ENCODE data around the gene CCDC194. TPM values are rescaled to one million over a fixed set of nuclear protein-coding genes. Genes with fewer than 3 reads are reported as not detected.

Gene CCDC194
- total RNA-seq, 1 donor from 2014 or later = not detected

DNA sequence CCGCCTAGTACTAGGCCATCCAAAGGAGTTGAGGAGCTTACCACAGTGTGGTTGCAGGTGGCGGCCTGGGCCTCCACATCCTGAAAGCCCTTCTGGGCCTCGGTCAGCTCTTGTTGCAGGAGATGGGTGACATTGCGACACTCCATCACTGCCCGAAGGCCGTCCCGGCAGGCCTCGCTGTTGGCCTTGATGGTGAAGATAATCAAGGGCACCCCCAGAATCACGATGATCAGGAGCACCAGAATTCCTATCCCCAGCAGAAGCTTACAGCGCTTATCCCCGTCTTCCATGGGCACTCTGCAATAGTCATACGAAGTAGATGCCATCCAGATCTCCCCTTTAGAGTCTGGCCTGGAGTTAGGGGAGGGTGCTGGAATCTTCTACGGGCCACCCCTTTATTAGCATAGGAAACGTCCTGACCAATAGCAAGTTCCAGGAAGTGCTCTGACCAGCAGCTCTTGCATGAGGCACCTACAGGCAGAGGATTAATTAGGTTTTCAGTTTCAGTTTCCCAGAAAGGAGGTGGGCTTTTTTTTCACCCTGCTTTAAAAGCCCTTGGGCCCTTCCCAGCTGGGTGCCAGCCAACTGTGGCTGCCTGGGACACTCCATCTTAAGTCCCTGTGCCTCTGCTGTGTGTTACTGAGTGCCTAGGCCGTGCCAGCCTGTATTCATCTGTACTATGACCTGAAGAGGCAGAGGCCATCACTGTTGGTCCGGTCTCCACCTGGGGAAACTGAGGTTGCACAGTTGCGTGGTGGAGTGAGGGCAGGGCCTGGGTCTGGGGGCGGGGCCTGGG, 11.5 kb upstream of the CCDC194 start, which contains the start of gene BST2:
Gene BST2 (minus strand): TSS at position 381 of the 796 bp plus-strand sequence. CDS start 55 bp downstream, at position 326.
- TF ChIP-seq, protein P1, sequence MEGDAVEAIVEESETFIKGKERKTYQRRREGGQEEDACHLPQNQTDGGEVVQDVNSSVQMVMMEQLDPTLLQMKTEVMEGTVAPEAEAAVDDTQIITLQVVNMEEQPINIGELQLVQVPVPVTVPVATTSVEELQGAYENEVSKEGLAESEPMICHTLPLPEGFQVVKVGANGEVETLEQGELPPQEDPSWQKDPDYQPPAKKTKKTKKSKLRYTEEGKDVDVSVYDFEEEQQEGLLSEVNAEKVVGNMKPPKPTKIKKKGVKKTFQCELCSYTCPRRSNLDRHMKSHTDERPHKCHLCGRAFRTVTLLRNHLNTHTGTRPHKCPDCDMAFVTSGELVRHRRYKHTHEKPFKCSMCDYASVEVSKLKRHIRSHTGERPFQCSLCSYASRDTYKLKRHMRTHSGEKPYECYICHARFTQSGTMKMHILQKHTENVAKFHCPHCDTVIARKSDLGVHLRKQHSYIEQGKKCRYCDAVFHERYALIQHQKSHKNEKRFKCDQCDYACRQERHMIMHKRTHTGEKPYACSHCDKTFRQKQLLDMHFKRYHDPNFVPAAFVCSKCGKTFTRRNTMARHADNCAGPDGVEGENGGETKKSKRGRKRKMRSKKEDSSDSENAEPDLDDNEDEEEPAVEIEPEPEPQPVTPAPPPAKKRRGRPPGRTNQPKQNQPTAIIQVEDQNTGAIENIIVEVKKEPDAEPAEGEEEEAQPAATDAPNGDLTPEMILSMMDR (IDR thresholded peaks at IDR 0.05) = no peak
- intact Hi-C loops (cut with DNase I) = no loop called here
- H3K4me3 ChIP-seq = peak within 1 kb of the TSS; percentile 51 to 67
- no peaks in the 10 kb centered on the region for H3K27me3 ChIP-seq
- peaks cover 0 to 4% of the 10 kb centered on the region in 2 donors for H3K36me3 ChIP-seq
- peak; percentile 33 to 76 for DNase-seq (ENCODE audit: low spot score in 2 of 2)
- H3K4me1 ChIP-seq = peaks cover 10 to 11% of the 10 kb centered on the region in 2 donors
- peak within 1 kb of the TSS; percentile 70 to 77 for H3K27ac ChIP-seq
- no peaks in the 10 kb centered on the region for H3K9me3 ChIP-seq

DNA sequence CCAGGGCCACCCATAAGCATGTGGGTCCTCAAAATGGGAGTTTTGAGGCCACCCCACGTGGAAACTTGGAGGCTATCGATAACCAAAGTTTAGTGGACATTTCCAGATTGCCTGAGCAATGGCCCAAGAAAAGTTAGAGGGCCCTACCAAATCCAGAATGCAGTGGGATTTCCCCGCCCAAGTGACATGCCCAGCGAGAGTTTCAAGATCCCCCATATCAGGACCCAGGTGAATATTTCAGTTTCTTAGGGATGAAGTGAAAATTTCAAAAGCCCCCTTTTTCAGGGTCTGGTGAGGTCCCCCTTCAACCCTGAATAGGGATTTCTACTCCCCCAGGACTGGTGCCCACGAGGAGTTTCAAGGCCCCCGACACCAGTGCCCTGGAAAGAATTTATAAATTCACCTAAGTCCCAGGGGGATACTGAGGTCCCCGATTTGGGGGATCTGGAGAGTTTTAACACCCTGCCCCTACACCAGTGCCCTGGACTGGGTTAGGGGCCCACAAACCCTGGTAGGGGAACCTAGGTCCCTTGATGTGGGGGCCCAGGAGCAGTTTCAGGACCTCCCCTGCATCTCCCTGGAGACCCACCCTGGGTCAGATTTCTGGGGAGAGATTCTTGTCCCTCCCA, 10.7 kb upstream of the CCDC194 start:
- intact Hi-C loops (cut with DNase I) = no loop called here
- TF ChIP-seq, protein P1 (IDR thresholded peaks at IDR 0.05) = no peak
- Histone ChIP-seq H3K4me3 (peak overlapping the region; percentile 51 to 67), H3K27me3 (no peaks in the 10 kb centered on the region), H3K9me3 (no peaks in the 10 kb centered on the region), H3K27ac (peak overlapping the region; percentile 44 to 77), H3K4me1 (peaks cover 10 to 11% of the 10 kb centered on the region in 2 donors), H3K36me3 (peaks cover 0 to 4% of the 10 kb centered on the region in 2 donors)
- DNase-seq (ENCODE audit: low spot score in 2 of 2) = no peak

DNA sequence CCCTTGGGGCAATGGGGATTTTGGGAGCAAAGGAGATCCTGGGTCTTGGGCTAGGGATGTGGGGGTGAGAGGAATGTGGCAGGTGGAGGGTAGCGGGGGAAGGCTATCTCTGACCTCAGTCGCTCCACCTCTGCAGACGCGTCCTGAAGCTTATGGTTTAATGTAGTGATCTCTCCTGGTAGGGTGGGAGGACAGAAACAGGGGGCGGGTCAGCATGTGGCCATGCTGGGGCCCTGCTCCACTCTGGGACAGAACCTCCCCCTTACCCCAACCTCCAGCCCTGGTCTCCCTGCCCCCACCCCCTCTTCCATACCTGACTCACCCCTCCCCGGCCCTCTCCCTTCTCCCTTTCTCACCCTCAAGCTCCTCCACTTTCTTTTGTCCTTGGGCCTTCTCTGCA, 10.0 kb upstream of the CCDC194 start:
- Histone ChIP-seq H3K4me3 (peak overlapping the region; percentile 51 to 67), H3K27ac (peak overlapping the region in 1 of 2 donors; percentile 22), H3K27me3 (no peaks in the 10 kb centered on the region), H3K4me1 (peaks cover 10 to 11% of the 10 kb centered on the region in 2 donors), H3K36me3 (peaks cover 0 to 4% of the 10 kb centered on the region in 2 donors), H3K9me3 (no peaks in the 10 kb centered on the region)
- TF ChIP-seq, protein P1 (IDR thresholded peaks at IDR 0.05) = no peak
- no peak for DNase-seq (ENCODE audit: low spot score in 2 of 2)
- intact Hi-C loops (cut with DNase I) = no loop called here

DNA sequence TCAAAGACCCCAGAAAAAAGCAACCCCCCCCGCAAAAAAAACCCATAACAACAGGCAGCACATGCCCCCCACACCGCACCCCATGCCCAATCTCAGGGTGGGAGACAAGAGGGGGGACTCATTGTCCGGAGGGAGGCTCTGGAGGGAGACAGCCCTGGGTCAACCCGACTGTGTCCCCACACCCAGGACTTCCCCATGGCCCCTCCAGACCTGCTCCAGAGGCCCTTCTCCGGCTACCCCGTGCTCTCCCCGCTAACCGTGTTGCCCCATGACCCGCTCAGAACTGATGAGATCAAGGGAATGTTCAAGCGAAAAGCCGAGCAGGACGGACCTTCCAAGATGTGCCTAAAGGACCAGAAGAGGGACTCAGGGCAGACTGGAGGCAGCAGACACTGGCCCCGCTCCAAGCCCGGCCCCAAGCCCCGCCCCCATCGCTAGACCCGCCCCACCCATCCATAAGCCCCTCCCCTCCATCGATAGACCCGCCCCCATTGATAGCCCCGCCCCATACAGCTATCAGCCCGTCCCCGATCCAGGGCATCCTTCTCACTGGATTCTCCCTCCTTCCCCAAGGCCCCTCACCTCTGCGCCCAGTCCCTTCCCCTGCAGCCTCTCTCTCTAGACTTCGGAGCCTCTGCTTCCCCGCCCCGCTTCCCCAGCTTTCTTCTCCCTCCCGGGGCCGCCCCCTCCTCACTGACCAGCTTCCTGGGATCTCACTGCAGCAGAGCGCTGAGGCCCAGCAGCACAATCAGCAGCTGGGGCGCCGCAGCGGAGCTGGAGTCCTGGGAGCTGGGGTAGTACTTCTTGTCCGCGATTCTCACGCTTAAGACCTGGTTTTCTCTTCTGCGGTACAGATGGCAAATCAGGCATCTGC, 9.2 kb upstream of the CCDC194 start:
- Histone ChIP-seq H3K36me3 (peaks cover 0 to 6% of the 10 kb centered on the region in 2 donors), H3K4me3 (peak overlapping the region; percentile 51 to 67), H3K9me3 (no peaks in the 10 kb centered on the region), H3K27ac (peak overlapping the region in 1 of 2 donors; percentile 22), H3K4me1 (peaks cover 10 to 11% of the 10 kb centered on the region in 2 donors), H3K27me3 (no peaks in the 10 kb centered on the region)
- DNase-seq (ENCODE audit: low spot score in 2 of 2) = no peak
- TF ChIP-seq, protein P1 (IDR thresholded peaks at IDR 0.05) = no peak
- intact Hi-C loops (cut with DNase I) = no loop called here

DNA sequence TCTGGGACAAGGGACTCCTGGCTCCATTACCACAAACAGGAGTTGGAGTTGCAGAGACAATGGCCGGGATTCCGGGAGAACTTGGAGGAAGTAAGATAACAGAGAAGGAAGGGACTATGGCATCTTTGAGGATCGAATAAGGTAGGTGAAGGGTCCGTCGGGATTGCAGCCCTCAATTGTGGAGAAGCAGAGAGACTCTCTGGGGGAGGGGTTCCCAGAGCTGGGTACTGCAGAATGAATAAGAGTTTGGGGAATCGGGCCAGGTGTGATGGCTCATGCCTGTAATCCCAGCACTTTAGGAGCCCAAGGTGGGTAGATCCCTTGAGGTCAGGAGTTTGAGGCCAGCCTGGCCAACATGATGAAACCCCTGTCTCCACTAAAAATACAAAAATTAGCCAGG, 7.6 kb upstream of the CCDC194 start:
- Histone ChIP-seq H3K4me1 (peaks cover 8% of the 10 kb centered on the region in 2 donors), H3K4me3 (no peak overlapping the region), H3K27me3 (no peaks in the 10 kb centered on the region), H3K27ac (no peak overlapping the region), H3K9me3 (no peaks in the 10 kb centered on the region), H3K36me3 (peaks cover 0 to 6% of the 10 kb centered on the region in 2 donors)
- DNase-seq (ENCODE audit: low spot score in 2 of 2) = no peak
- TF ChIP-seq, protein P1 (IDR thresholded peaks at IDR 0.05) = no peak
- intact Hi-C loops (cut with DNase I) = no loop called here
